ENCODE data around the gene ABR.

Gene ABR

GRCh38 chr17:1179818-1180742, at the start of gene ABR:
Gene ABR, minus strand, starts transcription at chr17:1179981. Its CDS starts 254 bp downstream, at chr17:1179727.
- TF ChIP-seq, protein P1, sequence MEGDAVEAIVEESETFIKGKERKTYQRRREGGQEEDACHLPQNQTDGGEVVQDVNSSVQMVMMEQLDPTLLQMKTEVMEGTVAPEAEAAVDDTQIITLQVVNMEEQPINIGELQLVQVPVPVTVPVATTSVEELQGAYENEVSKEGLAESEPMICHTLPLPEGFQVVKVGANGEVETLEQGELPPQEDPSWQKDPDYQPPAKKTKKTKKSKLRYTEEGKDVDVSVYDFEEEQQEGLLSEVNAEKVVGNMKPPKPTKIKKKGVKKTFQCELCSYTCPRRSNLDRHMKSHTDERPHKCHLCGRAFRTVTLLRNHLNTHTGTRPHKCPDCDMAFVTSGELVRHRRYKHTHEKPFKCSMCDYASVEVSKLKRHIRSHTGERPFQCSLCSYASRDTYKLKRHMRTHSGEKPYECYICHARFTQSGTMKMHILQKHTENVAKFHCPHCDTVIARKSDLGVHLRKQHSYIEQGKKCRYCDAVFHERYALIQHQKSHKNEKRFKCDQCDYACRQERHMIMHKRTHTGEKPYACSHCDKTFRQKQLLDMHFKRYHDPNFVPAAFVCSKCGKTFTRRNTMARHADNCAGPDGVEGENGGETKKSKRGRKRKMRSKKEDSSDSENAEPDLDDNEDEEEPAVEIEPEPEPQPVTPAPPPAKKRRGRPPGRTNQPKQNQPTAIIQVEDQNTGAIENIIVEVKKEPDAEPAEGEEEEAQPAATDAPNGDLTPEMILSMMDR (conservative IDR thresholded peaks at IDR 0.05; ENCODE audit: low read length) = no peak
- peak; percentile 16 for DNase-seq (ENCODE audit: low read depth)
- peak within 1 kb of the TSS; percentile 69 for H3K4me3 ChIP-seq (ENCODE audit: low read length)

DNA sequence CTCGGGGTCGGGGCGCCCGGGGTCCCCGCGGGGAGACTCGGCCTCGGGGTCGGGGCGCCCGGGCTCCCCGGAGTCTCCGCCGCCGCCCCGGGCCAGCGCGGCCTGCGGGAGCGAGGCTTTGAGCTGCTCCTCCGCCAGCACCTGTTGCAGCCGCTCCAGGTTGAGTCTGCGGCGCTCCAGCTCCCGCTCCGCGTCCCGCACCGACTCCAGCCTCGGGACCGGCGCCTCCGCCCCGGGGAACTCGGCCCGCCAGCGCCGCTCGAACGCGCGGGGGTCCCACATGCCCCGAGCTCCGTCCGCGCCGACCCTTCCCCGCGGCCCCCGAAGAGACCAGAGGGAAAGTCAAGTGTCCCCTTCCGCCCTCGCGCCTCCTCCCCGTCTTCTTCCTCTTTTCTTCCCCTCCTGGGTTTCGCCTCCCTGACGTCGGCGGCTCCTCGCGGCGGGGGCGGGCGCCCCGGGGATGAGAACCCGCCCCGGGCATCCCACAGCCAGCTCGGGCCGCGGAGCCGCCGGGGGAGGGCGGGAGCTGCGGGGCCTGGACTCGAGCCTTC, 49.6 kb upstream of the ABR start:
- peak overlapping the region; percentile 35 for H3K4me3 ChIP-seq (ENCODE audit: low read length)
- DNase-seq (ENCODE audit: low read depth) = no peak
- TF ChIP-seq, protein P1 (conservative IDR thresholded peaks at IDR 0.05; ENCODE audit: low read length) = no peak

- no peak for DNase-seq (ENCODE audit: low read depth)
- TF ChIP-seq, protein P1 (conservative IDR thresholded peaks at IDR 0.05; ENCODE audit: low read length) = no peak
- H3K4me3 ChIP-seq (ENCODE audit: low read length) = no peak overlapping the region
Measured at GRCh38 chr17:1228781-1229348, 49.1 kb upstream of the ABR start.

DNA sequence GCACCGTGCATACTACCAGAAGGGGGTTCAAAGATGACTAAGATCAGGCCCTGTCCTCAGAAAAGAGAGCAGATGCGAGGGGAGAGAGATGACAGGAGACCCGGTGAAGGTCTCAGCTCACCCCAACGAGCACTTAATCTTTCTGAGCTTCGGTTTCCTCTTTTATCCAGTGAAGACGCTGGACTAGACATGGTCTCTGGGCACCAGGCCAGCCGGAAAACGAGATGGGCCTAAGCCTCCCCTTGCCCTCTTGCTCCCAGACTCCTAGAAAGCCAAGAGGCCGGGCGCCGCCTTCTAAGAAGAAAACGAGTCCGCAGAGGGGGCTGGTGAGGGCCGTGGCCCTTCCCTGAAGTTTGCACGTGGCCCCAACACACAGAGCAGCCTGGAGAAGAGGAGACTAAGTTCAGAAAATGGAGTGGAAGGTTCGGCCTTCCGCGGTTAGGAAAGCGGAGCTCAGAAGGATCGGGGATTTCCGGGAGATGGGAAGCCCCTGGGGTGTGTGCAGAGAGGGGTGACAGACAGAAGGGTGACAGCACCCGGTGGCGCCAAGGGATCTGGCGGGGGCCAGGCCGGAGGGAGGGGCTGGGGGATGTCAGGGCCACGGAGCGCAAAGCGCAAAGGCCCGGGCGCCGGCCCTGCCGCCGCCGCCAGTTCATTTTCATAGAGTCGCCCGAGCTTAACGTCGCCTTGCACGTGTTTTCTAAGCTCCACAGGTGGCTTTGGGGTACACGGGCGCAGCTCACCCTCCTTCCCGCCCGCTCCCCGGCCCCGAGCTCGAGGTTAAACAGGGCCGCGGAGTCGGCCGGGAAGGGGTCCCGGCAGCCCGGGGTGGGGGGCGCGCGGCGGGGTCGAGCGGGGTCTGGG, 48.4 kb upstream of the ABR start:
- no peak overlapping the region for H3K4me3 ChIP-seq (ENCODE audit: low read length)
- TF ChIP-seq, protein P1 (conservative IDR thresholded peaks at IDR 0.05; ENCODE audit: low read length) = no peak
- DNase-seq (ENCODE audit: low read depth) = no peak

DNA sequence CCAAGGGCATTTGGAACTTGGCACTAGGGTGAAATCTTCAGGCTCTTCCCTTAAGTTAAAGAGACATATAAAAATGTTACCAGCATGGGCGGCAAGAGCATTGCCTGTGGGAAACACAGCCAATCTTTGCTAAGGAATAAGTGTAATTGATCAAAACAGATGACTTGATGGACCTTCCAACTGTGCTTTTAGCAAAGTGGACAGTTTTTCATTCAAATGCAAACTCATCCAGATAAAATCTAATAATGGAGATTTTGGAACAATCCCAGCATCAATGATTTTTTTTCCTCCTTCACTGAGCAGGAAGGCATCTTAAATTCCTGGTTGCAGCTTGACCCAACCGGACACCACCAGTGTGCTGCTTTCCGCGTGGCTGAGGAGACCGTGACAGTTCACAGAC, 47.6 kb upstream of the ABR start:
- no peak for DNase-seq (ENCODE audit: low read depth)
- no peak overlapping the region for H3K4me3 ChIP-seq (ENCODE audit: low read length)
- TF ChIP-seq, protein P1 (conservative IDR thresholded peaks at IDR 0.05; ENCODE audit: low read length) = no peak

GRCh38 chr17:1226308-1226707, 46.5 kb upstream of the ABR start:
- no peak overlapping the region for H3K4me3 ChIP-seq (ENCODE audit: low read length)
- DNase-seq (ENCODE audit: low read depth) = no peak
- TF ChIP-seq, protein P1 (conservative IDR thresholded peaks at IDR 0.05; ENCODE audit: low read length) = no peak

Data from AG10803 (cell line).